ENCODE results near the gene IL36B. TPM values are rescaled to one million over a fixed set of nuclear protein-coding genes. Genes with fewer than 3 reads are reported as not detected.

IL36B gene
- total RNA-seq, 1 donor = not detected

- H3K4me3 ChIP-seq (ENCODE audit: low read depth, low read length) = no peak overlapping the region
- TF ChIP-seq CTCF (IDR thresholded peaks at IDR 0.05; ENCODE audit: insufficient read depth, low read length) = no peak
- DNase-seq (ENCODE audit: low read depth) = no peak
Observed at GRCh38 chr2:113092864-113093612, 40.4 kb upstream of the IL36B start.

GRCh38 chr2:113091231-113091896 is 38.7 kb upstream of the IL36B start:
- no peak for DNase-seq (ENCODE audit: low read depth)
- no peak for TF ChIP-seq CTCF (IDR thresholded peaks at IDR 0.05; ENCODE audit: insufficient read depth, low read length)
- H3K4me3 ChIP-seq (ENCODE audit: low read depth, low read length) = no peak overlapping the region

GRCh38 chr2:113089916-113090315 is 37.2 kb upstream of the IL36B start:
- no peak overlapping the region for H3K4me3 ChIP-seq (ENCODE audit: low read depth, low read length)
- no peak for TF ChIP-seq CTCF (IDR thresholded peaks at IDR 0.05; ENCODE audit: insufficient read depth, low read length)
- DNase-seq (ENCODE audit: low read depth) = no peak

GRCh38 chr2:113088213-113088992 is 35.7 kb upstream of the IL36B start:
- TF ChIP-seq CTCF (IDR thresholded peaks at IDR 0.05; ENCODE audit: insufficient read depth, low read length) = no peak
- no peak for DNase-seq (ENCODE audit: low read depth)
- H3K4me3 ChIP-seq (ENCODE audit: low read depth, low read length) = no peak overlapping the region

GRCh38 chr2:113085542-113085941 is 32.9 kb upstream of the IL36B start:
- TF ChIP-seq CTCF (IDR thresholded peaks at IDR 0.05; ENCODE audit: insufficient read depth, low read length) = no peak
- no peak for DNase-seq (ENCODE audit: low read depth)
- H3K4me3 ChIP-seq (ENCODE audit: low read depth, low read length) = no peak overlapping the region

GRCh38 chr2:113084249-113085000 is 31.8 kb upstream of the IL36B start:
- DNase-seq (ENCODE audit: low read depth) = peak; percentile 44
- H3K4me3 ChIP-seq (ENCODE audit: low read depth, low read length) = no peak overlapping the region
- peak; percentile 61 for TF ChIP-seq CTCF (IDR thresholded peaks at IDR 0.05; ENCODE audit: insufficient read depth, low read length)
